ENCODE data around the gene MADD.

MADD gene

GRCh38 chr11:47244448-47245350 is 25.2 kb upstream of the MADD start:
- Mint-ChIP-seq H3K27ac (no peak overlapping the region), H3K36me3 (ENCODE audit: low read depth) (peaks cover 38% of the 10 kb centered on the region), H3K27me3 (ENCODE audit: low read depth) (no peaks in the 10 kb centered on the region), H3K9me3 (no peaks in the 10 kb centered on the region), H3K4me3 (no peak overlapping the region), H3K4me1 (ENCODE audit: low read depth) (peaks cover 15% of the 10 kb centered on the region)

- H3K4me3 Mint-ChIP-seq, result no peak overlapping the region
- peaks cover 16% of the 10 kb centered on the region for H3K4me1 Mint-ChIP-seq (ENCODE audit: low read depth)
- H3K27ac Mint-ChIP-seq, result no peak overlapping the region
- H3K36me3 Mint-ChIP-seq (ENCODE audit: low read depth), result peaks cover 29% of the 10 kb centered on the region
- H3K27me3 Mint-ChIP-seq (ENCODE audit: low read depth), result no peaks in the 10 kb centered on the region
- H3K9me3 Mint-ChIP-seq, result no peaks in the 10 kb centered on the region
Observed at GRCh38 chr11:47245611-47246357, 24.1 kb upstream of the MADD start.

- Mint-ChIP-seq H3K4me3 (peak overlapping the region; percentile 95), H3K27ac (peak overlapping the region; percentile 93), H3K4me1 (ENCODE audit: low read depth) (peaks cover 16% of the 10 kb centered on the region), H3K27me3 (ENCODE audit: low read depth) (no peaks in the 10 kb centered on the region), H3K36me3 (ENCODE audit: low read depth) (peaks cover 15% of the 10 kb centered on the region), H3K9me3 (no peaks in the 10 kb centered on the region)
Observed at GRCh38 chr11:47247502-47247901, 22.4 kb upstream of the MADD start.

GRCh38 chr11:47248304-47248663 is 21.6 kb upstream of the MADD start:
- Mint-ChIP-seq H3K4me1 (ENCODE audit: low read depth) (peaks cover 16% of the 10 kb centered on the region), H3K4me3 (peak overlapping the region; percentile 95), H3K27me3 (ENCODE audit: low read depth) (no peaks in the 10 kb centered on the region), H3K27ac (peak overlapping the region; percentile 93), H3K36me3 (ENCODE audit: low read depth) (peaks cover 9% of the 10 kb centered on the region), H3K9me3 (no peaks in the 10 kb centered on the region)

GRCh38 chr11:47248664-47249377 is 21.1 kb upstream of the MADD start, which contains the start of gene ACP2:
Gene ACP2 (minus strand): TSS chr11:47248814. CDS start chr11:47248789, 25 bp downstream.
- Mint-ChIP-seq H3K27ac (peak within 1 kb of the TSS; percentile 93), H3K27me3 (ENCODE audit: low read depth) (no peaks in the 10 kb centered on the region), H3K4me1 (ENCODE audit: low read depth) (peaks cover 16% of the 10 kb centered on the region), H3K9me3 (no peaks in the 10 kb centered on the region), H3K36me3 (ENCODE audit: low read depth) (peaks cover 7% of the 10 kb centered on the region), H3K4me3 (peak within 1 kb of the TSS; percentile 95)

GRCh38 chr11:47249378-47249715 is 20.6 kb upstream of the MADD start:
- Mint-ChIP-seq H3K36me3 (ENCODE audit: low read depth) (peaks cover 6% of the 10 kb centered on the region), H3K9me3 (no peaks in the 10 kb centered on the region), H3K4me1 (ENCODE audit: low read depth) (peaks cover 16% of the 10 kb centered on the region), H3K27me3 (ENCODE audit: low read depth) (no peaks in the 10 kb centered on the region), H3K27ac (peak overlapping the region; percentile 93), H3K4me3 (peak overlapping the region; percentile 95)

GRCh38 chr11:47251751-47252150 is 18.2 kb upstream of the MADD start:
- Mint-ChIP-seq H3K4me3 (no peak overlapping the region), H3K9me3 (no peaks in the 10 kb centered on the region), H3K27me3 (ENCODE audit: low read depth) (no peaks in the 10 kb centered on the region), H3K36me3 (ENCODE audit: low read depth) (peaks cover 2% of the 10 kb centered on the region), H3K27ac (no peak overlapping the region), H3K4me1 (ENCODE audit: low read depth) (peaks cover 18% of the 10 kb centered on the region)

GRCh38 chr11:47253660-47254059 is 16.3 kb upstream of the MADD start:
- Mint-ChIP-seq H3K4me1 (ENCODE audit: low read depth) (peaks cover 8% of the 10 kb centered on the region), H3K27me3 (ENCODE audit: low read depth) (no peaks in the 10 kb centered on the region), H3K27ac (no peak overlapping the region), H3K36me3 (ENCODE audit: low read depth) (no peaks in the 10 kb centered on the region), H3K9me3 (no peaks in the 10 kb centered on the region), H3K4me3 (no peak overlapping the region)

- Mint-ChIP-seq H3K27me3 (ENCODE audit: low read depth) (no peaks in the 10 kb centered on the region), H3K9me3 (no peaks in the 10 kb centered on the region), H3K4me1 (ENCODE audit: low read depth) (peaks cover 11% of the 10 kb centered on the region), H3K27ac (no peak overlapping the region), H3K36me3 (ENCODE audit: low read depth) (no peaks in the 10 kb centered on the region), H3K4me3 (no peak overlapping the region)
Observed at GRCh38 chr11:47254386-47254785, 15.5 kb upstream of the MADD start.

- H3K27ac Mint-ChIP-seq, result no peak overlapping the region
- H3K4me1 Mint-ChIP-seq (ENCODE audit: low read depth), result peaks cover 12% of the 10 kb centered on the region
- no peaks in the 10 kb centered on the region for H3K36me3 Mint-ChIP-seq (ENCODE audit: low read depth)
- H3K4me3 Mint-ChIP-seq, result no peak overlapping the region
- no peaks in the 10 kb centered on the region for H3K27me3 Mint-ChIP-seq (ENCODE audit: low read depth)
- no peaks in the 10 kb centered on the region for H3K9me3 Mint-ChIP-seq
Observed at GRCh38 chr11:47256374-47256773, 13.6 kb upstream of the MADD start.

GRCh38 chr11:47257177-47257516 is 12.8 kb upstream of the MADD start:
- Mint-ChIP-seq H3K27me3 (ENCODE audit: low read depth) (no peaks in the 10 kb centered on the region), H3K36me3 (ENCODE audit: low read depth) (no peaks in the 10 kb centered on the region), H3K4me3 (no peak overlapping the region), H3K9me3 (no peaks in the 10 kb centered on the region), H3K27ac (no peak overlapping the region), H3K4me1 (ENCODE audit: low read depth) (peaks cover 12% of the 10 kb centered on the region)

- Mint-ChIP-seq H3K4me3 (no peak within 1 kb of the TSS), H3K27ac (no peak within 1 kb of the TSS), H3K27me3 (ENCODE audit: low read depth) (no peaks in the 10 kb centered on the region), H3K9me3 (no peaks in the 10 kb centered on the region), H3K4me1 (ENCODE audit: low read depth) (peaks cover 12% of the 10 kb centered on the region), H3K36me3 (ENCODE audit: low read depth) (no peaks in the 10 kb centered on the region)
Observed at GRCh38 chr11:47257517-47258316, 12.2 kb upstream of the MADD start, which contains the start of gene NR1H3. Gene NR1H3 (plus strand): TSS chr11:47257996. CDS start chr11:47259217, 1,221 bp downstream.

GRCh38 chr11:47258317-47258902 is 11.5 kb upstream of the MADD start:
- no peak overlapping the region for H3K4me3 Mint-ChIP-seq
- no peak overlapping the region for H3K27ac Mint-ChIP-seq
- no peaks in the 10 kb centered on the region for H3K27me3 Mint-ChIP-seq (ENCODE audit: low read depth)
- peaks cover 12% of the 10 kb centered on the region for H3K4me1 Mint-ChIP-seq (ENCODE audit: low read depth)
- no peaks in the 10 kb centered on the region for H3K9me3 Mint-ChIP-seq
- H3K36me3 Mint-ChIP-seq (ENCODE audit: low read depth), result no peaks in the 10 kb centered on the region

Data from T-helper 1 cell treated with Interleukin-12 subunit alpha and Interleukin-12 subunit beta and Interleukin-4 antibody, amounts not matched to agents 30 μg/mL and 1 μg/mL, for 36 hours (primary cell).